HEK293 (cell line): ENCODE measurements around the gene PODN.

ENCODE experiments used
- CTCF ChIA-PET: fragments of 350-600 bp; formaldehyde crosslinking; extraction: SDS; loops from one replicate; lab custom pipeline; 2021; ENCODE audit warnings: antibody characterized with exemption; lab: Yijun Ruan, JAX
- POLR2A ChIA-PET: fragments of 300-600 bp; formaldehyde crosslinking; extraction: SDS; loops from one replicate; lab custom pipeline; 2020; ENCODE audit warnings: antibody characterized with exemption, inconsistent platforms; lab: Yijun Ruan, JAX
- H3K27ac ChIP-seq: fragments of 200-500 bp; sonication (Bioruptor generic); 2 replicates; pipeline ENCODE4 v1.5.1; 2014; ENCODE audit warnings: low read depth, low read length, control low read depth, inconsistent platforms; ENCODE audit errors: extremely low read depth
- H3K36me3 ChIP-seq, 2 experiments: fragments of 200-500 bp in 1 of 2; sonication (Bioruptor generic) in 1 of 2; 1 replicate in 1 of 2; 2 replicates in 1 of 2; pipeline ENCODE4 v1.5.1; 2014 to 2017; ENCODE audit warnings: inconsistent platforms in 2 of 2, low read length in 2 of 2; ENCODE audit not compliant: control insufficient read depth in 2 of 2, insufficient read depth in 1 of 2
- H3K4me1 ChIP-seq: fragments of 200-500 bp; sonication (Bioruptor generic); 2 replicates; pipeline ENCODE4 v1.5.1; 2014; ENCODE audit warnings: mild to moderate bottlenecking, low read length, inconsistent platforms; ENCODE audit not compliant: control insufficient read depth, insufficient read depth
- H3K4me3 ChIP-seq: 2 replicates; pipeline ENCODE4 v1.5.1; 2011; ENCODE audit warnings: low read depth, mild to moderate bottlenecking, control low read depth, low read length, moderate library complexity
- H3K9me3 ChIP-seq: fragments of 200-500 bp; sonication (Bioruptor generic); 2 replicates; pipeline ENCODE4 v1.5.1; 2014; ENCODE audit warnings: low read depth, low read length, inconsistent platforms; ENCODE audit not compliant: control insufficient read depth, insufficient read depth
- BCL11A ChIP-seq: fragments of 450-650 bp; formaldehyde crosslinking; IDR thresholded peaks from 2 replicates; pipeline ENCODE4 v1.5.1; 2016; ENCODE audit warnings: low read depth, missing biosample characterization, missing genetic modification characterization
- BCL11B ChIP-seq: fragments of 450-650 bp; formaldehyde crosslinking; IDR thresholded peaks from 2 replicates; pipeline ENCODE4 v1.5.1; 2016; ENCODE audit warnings: low read depth, missing biosample characterization, missing genetic modification characterization
- EGR2 ChIP-seq: fragments of 450-650 bp; formaldehyde crosslinking; IDR thresholded peaks from 2 replicates; pipeline ENCODE4 v1.5.1; 2016; ENCODE audit warnings: low read depth, missing biosample characterization, missing genetic modification characterization
- GLI2 ChIP-seq: fragments of 450-650 bp; formaldehyde crosslinking; IDR thresholded peaks from 2 replicates; pipeline ENCODE4; 2017; ENCODE audit warnings: missing biosample characterization, missing genetic modification characterization, low read depth, borderline replicate concordance
- HOXC10 ChIP-seq: sonication (generic); formaldehyde crosslinking; IDR thresholded peaks from 2 replicates; pipeline ENCODE4 v1.8.1; 2023; ENCODE audit warnings: mild to moderate bottlenecking, missing genetic modification reagents
- TCF7L2 ChIP-seq: IDR thresholded peaks from 2 replicates; pipeline ENCODE4 v1.6.1; 2011; ENCODE audit warnings: low read depth, mild to moderate bottlenecking, inconsistent platforms, low read length, moderate library complexity, borderline replicate concordance
- ZNF514 ChIP-seq: fragments of 450-650 bp; formaldehyde crosslinking; IDR thresholded peaks from 2 replicates; pipeline ENCODE4 v1.5.1; 2016; ENCODE audit warnings: missing biosample characterization, missing genetic modification characterization
- ZNF544 ChIP-seq: fragments of 450-650 bp; formaldehyde crosslinking; IDR thresholded peaks from 2 replicates; pipeline ENCODE4 v1.5.0; 2017; ENCODE audit warnings: missing biosample characterization, missing genetic modification characterization
- ZNF561 ChIP-seq: fragments of 450-650 bp; IDR thresholded peaks from 2 replicates; pipeline ENCODE4 v1.5.1; 2018; ENCODE audit warnings: missing biosample characterization, missing genetic modification characterization, borderline replicate concordance
- TF ChIP-seq, protein P1 (sequence below): fragments of 450-650 bp; formaldehyde crosslinking; IDR thresholded peaks from 2 replicates; pipeline ENCODE4 v1.5.1; 2016; ENCODE audit warnings: missing biosample characterization, missing genetic modification characterization
- TF ChIP-seq, protein P2 (sequence below): fragments of 450-650 bp; formaldehyde crosslinking; IDR thresholded peaks from 2 replicates; pipeline ENCODE4 v1.5.1; 2016; ENCODE audit warnings: missing biosample characterization, missing genetic modification characterization
- TF ChIP-seq, protein P3 (sequence below): fragments of 450-650 bp; formaldehyde crosslinking; IDR thresholded peaks from 2 replicates; pipeline ENCODE4 v1.5.1; 2016; ENCODE audit warnings: missing biosample characterization, missing genetic modification characterization

The PODN gene

DNA sequence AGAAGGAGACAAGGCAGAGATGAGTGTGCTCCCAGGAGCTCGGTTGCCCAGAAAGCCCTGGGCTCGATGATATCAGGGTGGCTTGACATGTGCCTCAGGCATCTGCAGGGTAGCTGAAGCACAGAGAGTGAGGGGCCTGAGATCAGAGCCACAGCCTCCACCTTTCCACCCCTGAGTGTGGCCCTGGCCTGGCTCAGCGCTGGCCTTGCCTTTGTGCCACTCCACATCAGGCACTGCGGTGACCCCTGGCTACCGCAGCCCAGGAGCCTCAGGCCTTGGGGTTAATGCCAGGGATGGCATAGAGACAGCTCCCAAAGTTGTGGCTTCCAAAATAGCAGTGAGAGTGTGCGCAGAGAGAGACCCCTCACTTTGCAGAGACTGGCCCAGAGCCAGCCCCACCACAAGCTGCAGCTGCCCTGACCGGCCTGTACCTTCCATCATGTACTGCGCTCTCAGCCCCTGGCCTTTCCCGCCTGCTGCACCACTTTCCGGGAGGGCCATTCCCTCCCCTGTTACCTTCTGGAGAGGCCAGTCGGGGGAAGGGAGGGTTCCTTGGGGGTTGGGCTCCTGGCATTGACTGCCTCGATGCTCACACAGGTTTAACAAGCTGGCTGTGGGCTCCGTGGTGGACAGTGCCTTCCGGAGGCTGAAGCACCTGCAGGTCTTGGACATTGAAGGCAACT lies 19.5 kb downstream of the PODN start:
- TF ChIP-seq BCL11A (tag by site-specific recombination): no peak
- no peaks in the 10 kb centered on the region for H3K4me1 ChIP-seq
- no peaks in the 10 kb centered on the region for H3K9me3 ChIP-seq
- no peaks in the 10 kb centered on the region for H3K36me3 ChIP-seq
- POLR2A ChIA-PET: interaction anchor here (0.5 kb wide), 1 partner anchor 682 kb away, joined by 3 read pairs; no protein-coding TSS in a partner anchor
- no peak overlapping the region for H3K4me3 ChIP-seq
- CTCF ChIA-PET: interaction anchor here (0.7 to 1.2 kb wide), 2 partner anchors 119 to 176 kb away, joined by 3 to 4 read pairs; no protein-coding TSS in a partner anchor
- H3K27ac ChIP-seq: no peak overlapping the region

DNA sequence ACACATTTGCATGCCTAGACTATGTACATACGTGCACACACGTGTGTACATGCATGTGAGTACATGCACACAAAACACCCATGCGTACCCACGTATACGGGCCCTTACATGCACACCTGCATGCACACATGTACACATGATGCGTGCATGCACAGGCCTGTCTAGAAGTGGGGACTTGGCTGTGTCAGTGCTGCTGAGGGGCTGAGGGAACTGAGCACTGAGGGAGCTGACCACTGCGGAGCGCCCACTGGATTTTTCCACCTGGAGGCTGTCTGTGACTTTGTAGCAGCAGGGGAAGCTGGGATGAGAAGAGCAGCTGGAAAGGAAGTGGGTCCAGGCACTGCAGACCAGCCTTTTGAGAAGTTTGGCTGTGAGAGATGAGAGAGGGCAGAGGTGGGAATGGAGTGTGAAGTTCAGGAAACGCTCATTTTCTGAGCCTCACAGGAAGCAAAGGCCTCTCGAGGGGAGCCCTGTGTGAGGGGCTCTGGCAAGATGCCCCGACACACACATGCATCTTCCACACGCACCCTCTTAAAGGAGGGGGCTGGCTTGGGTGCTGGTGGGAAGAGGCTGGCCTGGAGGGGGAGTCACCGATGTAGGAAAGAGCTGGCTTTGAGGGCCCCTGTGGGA lies 20.9 kb downstream of the PODN start:
- H3K4me1 ChIP-seq: no peaks in the 10 kb centered on the region
- H3K4me3 ChIP-seq: no peak overlapping the region
- no peaks in the 10 kb centered on the region for H3K9me3 ChIP-seq
- no peak overlapping the region for H3K27ac ChIP-seq
- POLR2A ChIA-PET: no interaction called here
- TF ChIP-seq, protein P1, sequence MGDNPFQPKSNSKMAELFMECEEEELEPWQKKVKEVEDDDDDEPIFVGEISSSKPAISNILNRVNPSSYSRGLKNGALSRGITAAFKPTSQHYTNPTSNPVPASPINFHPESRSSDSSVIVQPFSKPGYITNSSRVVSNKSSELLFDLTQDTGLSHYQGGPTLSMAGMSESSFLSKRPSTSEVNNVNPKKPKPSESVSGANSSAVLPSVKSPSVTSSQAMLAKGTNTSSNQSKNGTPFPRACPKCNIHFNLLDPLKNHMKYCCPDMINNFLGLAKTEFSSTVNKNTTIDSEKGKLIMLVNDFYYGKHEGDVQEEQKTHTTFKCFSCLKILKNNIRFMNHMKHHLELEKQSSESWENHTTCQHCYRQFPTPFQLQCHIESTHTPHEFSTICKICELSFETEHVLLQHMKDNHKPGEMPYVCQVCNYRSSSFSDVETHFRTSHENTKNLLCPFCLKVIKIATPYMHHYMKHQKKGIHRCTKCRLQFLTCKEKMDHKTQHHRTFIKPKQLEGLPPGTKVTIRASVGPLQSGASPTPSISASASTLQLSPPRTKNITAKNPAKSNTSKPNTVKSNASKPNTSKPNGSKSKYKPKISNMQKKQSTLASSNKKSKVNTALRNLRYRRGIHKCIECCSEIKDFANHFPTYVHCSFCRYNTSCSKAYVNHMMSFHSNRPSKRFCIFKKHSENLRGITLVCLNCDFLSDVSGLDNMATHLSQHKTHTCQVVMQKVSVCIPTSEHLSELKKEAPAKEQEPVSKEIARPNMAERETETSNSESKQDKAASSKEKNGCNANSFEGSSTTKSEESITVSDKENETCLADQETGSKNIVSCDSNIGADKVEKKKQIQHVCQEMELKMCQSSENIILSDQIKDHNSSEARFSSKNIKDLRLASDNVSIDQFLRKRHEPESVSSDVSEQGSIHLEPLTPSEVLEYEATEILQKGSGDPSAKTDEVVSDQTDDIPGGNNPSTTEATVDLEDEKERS (tag by site-specific recombination): no peak
- TF ChIP-seq HOXC10 (CRISPR knock-in tag) (no peak), EGR2 (no peak), TCF7L2 (no peak), ZNF544 (tag by site-specific recombination) (no peak), BCL11B (tag by site-specific recombination) (no peak), ZNF561 (tag by site-specific recombination) (no peak), ZNF514 (tag by site-specific recombination) (no peak), GLI2 (tag by site-specific recombination) (no peak)
- TF ChIP-seq, protein P2, sequence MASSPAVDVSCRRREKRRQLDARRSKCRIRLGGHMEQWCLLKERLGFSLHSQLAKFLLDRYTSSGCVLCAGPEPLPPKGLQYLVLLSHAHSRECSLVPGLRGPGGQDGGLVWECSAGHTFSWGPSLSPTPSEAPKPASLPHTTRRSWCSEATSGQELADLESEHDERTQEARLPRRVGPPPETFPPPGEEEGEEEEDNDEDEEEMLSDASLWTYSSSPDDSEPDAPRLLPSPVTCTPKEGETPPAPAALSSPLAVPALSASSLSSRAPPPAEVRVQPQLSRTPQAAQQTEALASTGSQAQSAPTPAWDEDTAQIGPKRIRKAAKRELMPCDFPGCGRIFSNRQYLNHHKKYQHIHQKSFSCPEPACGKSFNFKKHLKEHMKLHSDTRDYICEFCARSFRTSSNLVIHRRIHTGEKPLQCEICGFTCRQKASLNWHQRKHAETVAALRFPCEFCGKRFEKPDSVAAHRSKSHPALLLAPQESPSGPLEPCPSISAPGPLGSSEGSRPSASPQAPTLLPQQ (tag by site-specific recombination): no peak
- TF ChIP-seq, protein P3, sequence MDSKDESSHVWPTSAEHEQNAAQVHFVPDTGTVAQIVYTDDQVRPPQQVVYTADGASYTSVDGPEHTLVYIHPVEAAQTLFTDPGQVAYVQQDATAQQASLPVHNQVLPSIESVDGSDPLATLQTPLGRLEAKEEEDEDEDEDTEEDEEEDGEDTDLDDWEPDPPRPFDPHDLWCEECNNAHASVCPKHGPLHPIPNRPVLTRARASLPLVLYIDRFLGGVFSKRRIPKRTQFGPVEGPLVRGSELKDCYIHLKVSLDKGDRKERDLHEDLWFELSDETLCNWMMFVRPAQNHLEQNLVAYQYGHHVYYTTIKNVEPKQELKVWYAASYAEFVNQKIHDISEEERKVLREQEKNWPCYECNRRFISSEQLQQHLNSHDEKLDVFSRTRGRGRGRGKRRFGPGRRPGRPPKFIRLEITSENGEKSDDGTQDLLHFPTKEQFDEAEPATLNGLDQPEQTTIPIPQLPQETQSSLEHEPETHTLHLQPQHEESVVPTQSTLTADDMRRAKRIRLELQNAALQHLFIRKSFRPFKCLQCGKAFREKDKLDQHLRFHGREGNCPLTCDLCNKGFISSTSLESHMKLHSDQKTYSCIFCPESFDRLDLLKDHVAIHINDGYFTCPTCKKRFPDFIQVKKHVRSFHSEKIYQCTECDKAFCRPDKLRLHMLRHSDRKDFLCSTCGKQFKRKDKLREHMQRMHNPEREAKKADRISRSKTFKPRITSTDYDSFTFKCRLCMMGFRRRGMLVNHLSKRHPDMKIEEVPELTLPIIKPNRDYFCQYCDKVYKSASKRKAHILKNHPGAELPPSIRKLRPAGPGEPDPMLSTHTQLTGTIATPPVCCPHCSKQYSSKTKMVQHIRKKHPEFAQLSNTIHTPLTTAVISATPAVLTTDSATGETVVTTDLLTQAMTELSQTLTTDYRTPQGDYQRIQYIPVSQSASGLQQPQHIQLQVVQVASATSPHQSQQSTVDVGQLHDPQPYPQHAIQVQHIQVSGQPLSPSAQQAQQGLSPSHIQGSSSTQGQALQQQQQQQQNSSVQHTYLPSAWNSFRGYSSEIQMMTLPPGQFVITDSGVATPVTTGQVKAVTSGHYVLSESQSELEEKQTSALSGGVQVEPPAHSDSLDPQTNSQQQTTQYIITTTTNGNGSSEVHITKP: no peak
- no peaks in the 10 kb centered on the region for H3K36me3 ChIP-seq
- CTCF ChIA-PET: interaction anchor here (1.4 kb wide), 1 partner anchor 99 kb away, joined by 5 read pairs; no protein-coding TSS in a partner anchor
